Activated naive CD8-positive, alpha-beta T cell treated with anti-CD3 and anti-CD28 coated beads, Interleukin-2, amount 10 ng/mL, durations not matched to agents 7 days and 5 days (primary cell): ENCODE results near the gene KIF13A. TPM values are rescaled to one million over a fixed set of nuclear protein-coding genes. Genes with fewer than 3 reads are reported as not detected.
A peak's percentile ranks its signal among the peaks of the same experiment; 100 is the strongest.
"Not testable (repeated sequence)": the region's sequence is repeated elsewhere in the genome, so short reads cannot be mapped to it uniquely, and the experiment has no call there.

Experiments used
- ATAC-seq: fragments of 150-1000 bp; cut with Tn5 transposase; one replicate; pipeline ENCODE4 v1.10.0; 2021; ENCODE audit warnings: low read depth, moderate library complexity
- POLR2A ChIA-PET: fragments of 350-600 bp; sonication (Branson Sonifier 250); formaldehyde crosslinking; loops from one replicate; lab custom pipeline; 2021; ENCODE audit warnings: antibody characterized with exemption; lab: Charles Lee
- DNase-seq: peaks from one replicate; pipeline ENCODE4 v3.0.0; 2021
- H3K27ac Mint-ChIP-seq: one replicate; pipeline ENCODE4 v1.8.0; 2022; ENCODE audit warnings: mild to moderate bottlenecking, mixed read lengths
- H3K27me3 Mint-ChIP-seq: one replicate; pipeline ENCODE4 v1.8.0; 2022; ENCODE audit warnings: mild to moderate bottlenecking, moderate library complexity, mixed read lengths
- H3K36me3 Mint-ChIP-seq: one replicate; pipeline ENCODE4 v1.8.0; 2021; ENCODE audit warnings: mild to moderate bottlenecking, mixed read lengths
- H3K4me1 Mint-ChIP-seq: one replicate; pipeline ENCODE4 v1.8.0; 2021; ENCODE audit warnings: mixed read lengths
- H3K4me3 Mint-ChIP-seq: one replicate; pipeline ENCODE4 v1.8.0; 2022; ENCODE audit warnings: mild to moderate bottlenecking, moderate library complexity, mixed read lengths
- H3K9me3 Mint-ChIP-seq: one replicate; pipeline ENCODE4 v1.8.0; 2021; ENCODE audit warnings: mixed read lengths
- total RNA-seq, 2 experiments: library from RNA; stranded (reverse); gene quantifications; one replicate each; pipeline ENCODE4 v1.2.3, GENCODE V29; 2021

The KIF13A gene
- total RNA-seq, 2 experiments from 2014 or later: 0.30 to 0.54 TPM

DNA sequence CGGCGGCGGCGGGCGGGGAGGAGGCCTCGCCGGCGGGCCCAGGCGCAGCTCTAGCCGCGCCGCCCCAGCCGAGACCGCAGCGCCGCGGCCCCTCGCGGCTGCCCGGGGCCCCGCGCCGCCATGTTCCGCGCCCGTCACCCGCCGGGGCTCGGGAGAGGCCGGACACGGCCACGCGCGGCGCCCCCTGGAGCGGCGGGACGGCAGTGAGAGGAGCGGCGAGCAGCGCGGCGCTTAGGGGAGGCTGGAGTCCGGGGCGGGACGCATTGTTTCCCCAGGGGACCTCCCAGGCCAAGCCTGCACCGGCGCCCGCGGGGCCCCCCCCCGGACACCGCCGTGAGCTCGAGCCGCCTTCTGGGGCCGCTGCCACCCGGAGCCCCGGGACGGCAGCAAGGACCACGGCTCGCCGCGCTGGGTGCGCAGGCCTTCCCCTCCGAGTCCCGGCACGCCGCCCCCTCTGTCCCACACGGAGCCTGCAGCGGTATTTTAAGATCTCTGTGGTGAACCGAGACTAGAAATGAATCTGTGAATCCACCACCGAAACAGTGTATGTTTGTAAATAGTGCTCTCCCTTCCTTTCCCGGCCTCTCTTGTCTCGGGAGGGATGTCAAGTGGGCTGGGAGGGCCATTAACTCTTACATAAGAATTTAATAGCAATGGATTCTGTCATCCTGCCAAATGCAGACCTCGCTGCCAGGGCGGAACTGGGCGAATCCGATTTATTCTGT is 424 bp upstream of the KIF13A start:
- Mint-ChIP-seq H3K4me1 (peaks cover 7% of the 10 kb centered on the region), H3K9me3 (no peaks in the 10 kb centered on the region), H3K4me3 (peak overlapping the region; percentile 83), H3K27me3 (peaks cover 55% of the 10 kb centered on the region), H3K36me3 (no peaks in the 10 kb centered on the region), H3K27ac (no peak overlapping the region)
- ATAC-seq: peak; percentile 66
- POLR2A ChIA-PET: no interaction called here
- peak; percentile 58 for DNase-seq

DNA sequence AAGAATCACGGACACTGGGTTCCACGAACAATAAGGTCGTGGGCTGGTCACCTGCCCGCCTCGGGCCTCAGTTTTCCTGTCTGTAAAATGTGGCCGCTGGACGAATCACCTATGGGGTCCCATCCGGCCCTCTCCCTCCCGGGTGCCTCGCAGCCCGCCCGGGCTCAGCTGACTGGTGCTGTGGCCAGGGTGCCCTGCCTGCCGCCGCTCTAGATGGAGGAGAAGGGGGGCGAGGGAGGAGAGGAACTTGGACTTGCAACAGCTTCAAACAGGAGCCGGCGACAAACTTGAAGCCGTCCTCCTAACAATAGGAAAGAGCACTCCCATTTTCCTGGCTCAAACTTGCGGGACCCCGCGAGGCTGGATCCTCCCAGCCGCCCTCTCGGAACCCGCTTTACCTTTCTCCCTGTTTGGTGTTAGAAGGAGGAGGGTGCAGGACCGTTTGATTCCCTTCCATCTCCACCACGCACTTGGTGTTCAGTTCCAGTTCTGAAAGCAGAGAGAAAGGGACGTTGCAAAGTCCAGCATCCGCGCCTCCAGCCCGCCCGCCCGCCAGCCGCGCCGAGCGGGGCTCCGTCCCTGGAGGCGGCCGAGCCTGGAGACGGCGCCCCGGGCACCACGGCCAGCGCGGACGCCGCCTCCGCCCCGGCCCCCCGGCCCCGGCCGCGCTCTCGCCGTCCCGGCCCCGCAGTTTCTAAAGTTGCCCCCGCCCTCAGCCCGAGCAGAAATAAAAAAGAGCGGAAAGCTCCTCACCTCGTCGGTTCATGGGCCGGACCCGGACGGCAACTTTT is 584 bp downstream of the KIF13A start:
- H3K4me1 Mint-ChIP-seq: peaks cover 7% of the 10 kb centered on the region
- POLR2A ChIA-PET: no interaction called here
- H3K36me3 Mint-ChIP-seq: no peaks in the 10 kb centered on the region
- peak; percentile 27 for ATAC-seq
- no peak overlapping the region for H3K27ac Mint-ChIP-seq
- DNase-seq: peak; percentile 37
- H3K4me3 Mint-ChIP-seq: peak overlapping the region; percentile 55
- H3K9me3 Mint-ChIP-seq: no peaks in the 10 kb centered on the region
- H3K27me3 Mint-ChIP-seq: peaks cover 55% of the 10 kb centered on the region

DNA sequence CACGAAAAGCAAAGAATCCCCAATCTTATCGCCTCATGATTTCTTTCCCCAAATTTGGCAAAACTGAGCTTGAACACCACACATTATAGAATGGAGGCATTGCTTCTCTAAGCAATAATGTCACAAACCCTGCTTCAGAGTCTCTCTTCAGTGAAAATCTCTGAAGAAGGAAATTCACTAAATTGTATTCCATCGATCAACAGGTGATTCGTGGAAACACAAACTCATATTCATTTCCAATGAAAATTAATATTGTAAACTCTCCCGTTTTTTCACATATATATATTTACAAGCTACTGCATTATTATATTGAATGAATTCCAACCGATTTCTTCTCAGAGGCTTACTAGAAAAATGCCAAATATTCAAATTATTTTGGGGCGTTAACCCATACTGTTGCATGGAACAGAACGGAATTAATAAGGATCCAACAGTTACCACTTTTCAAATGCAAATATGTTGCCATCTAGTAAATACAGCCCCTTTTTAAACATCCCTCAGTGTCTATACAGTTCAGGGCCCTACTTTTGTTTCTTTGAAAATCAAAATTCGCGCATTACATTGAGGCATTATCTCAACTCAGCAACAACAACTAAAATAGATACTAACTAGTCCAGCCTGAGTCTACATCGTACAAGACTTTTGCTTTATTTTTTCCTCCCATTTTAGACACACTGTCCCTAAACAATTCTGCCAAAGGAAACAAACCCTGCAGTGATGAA is 1.3 kb downstream of the KIF13A start:
- H3K4me1 Mint-ChIP-seq: peaks cover 7% of the 10 kb centered on the region
- POLR2A ChIA-PET: no interaction called here
- H3K27me3 Mint-ChIP-seq: peaks cover 58% of the 10 kb centered on the region
- no peaks in the 10 kb centered on the region for H3K36me3 Mint-ChIP-seq
- no peaks in the 10 kb centered on the region for H3K9me3 Mint-ChIP-seq
- no peak overlapping the region for H3K4me3 Mint-ChIP-seq
- no peak for ATAC-seq
- H3K27ac Mint-ChIP-seq: no peak overlapping the region
- DNase-seq: no peak

DNA sequence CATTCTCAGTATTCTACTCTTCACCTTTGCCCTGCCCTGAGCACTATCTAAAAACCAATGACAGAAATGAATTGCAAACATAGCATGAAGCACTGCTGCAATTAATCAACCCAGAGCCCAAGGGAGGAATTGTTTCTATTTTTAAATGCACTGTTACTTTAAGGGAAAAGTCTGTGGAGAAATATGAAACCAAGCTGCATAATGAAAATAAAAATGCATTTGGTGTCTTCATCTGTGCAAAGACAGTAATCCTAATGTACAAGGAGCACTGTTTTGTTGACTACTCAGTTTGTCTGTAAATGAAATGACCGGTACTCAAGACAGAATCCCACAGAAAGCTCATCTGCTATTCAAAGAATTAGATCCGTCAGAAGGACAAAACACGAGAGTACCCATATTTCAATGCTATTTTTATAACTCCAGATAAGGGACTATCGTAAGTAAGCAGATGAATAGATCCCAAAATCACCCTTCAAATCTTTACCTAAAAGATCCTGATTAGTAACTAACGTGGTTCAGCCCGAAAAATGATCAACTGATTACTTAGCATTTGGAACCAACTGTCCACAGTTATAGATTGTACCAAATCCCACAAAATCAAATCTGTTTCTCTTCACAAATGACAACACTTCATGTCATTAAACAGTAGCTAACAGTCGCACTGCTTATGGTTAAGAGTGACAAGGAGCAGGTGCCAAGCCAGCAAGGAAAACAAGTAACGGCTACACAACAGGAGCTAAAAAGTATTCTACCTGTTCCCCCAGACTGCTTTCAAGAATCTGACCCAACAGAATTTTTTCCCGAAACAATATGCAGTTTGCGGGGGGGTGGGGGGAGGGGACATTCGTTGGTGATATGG is 2.4 kb downstream of the KIF13A start:
- Mint-ChIP-seq H3K27me3 (peaks cover 59% of the 10 kb centered on the region), H3K27ac (no peak overlapping the region), H3K36me3 (no peaks in the 10 kb centered on the region), H3K4me3 (no peak overlapping the region), H3K9me3 (no peaks in the 10 kb centered on the region), H3K4me1 (peaks cover 7% of the 10 kb centered on the region)
- DNase-seq (no peak), ATAC-seq (no peak)
- POLR2A ChIA-PET: interaction anchor here (0.6 kb wide), 1 partner anchor 10 kb away, joined by 5 read pairs; no protein-coding TSS in a partner anchor

DNA sequence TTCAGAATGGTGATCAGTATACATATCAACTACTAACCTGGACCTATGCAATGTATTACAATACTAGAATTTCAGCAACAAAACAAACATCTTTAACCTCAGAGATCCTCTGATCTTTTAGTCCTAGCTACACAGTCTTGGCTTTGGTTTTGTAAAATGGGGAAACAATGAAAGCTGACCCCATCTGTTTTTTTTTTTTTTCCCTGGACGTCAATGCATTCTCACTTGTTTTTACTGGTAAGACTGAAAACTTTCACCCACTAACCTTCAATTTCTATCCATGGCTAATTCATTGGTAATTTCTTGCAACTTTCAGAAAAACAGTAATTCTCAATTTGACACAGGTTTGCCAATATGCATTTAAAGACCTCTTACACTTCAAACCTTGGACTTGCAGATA is 3.0 kb downstream of the KIF13A start:
- no peak for DNase-seq
- Mint-ChIP-seq H3K4me1 (peaks cover 7% of the 10 kb centered on the region), H3K36me3 (no peaks in the 10 kb centered on the region), H3K27ac (no peak overlapping the region), H3K27me3 (peaks cover 57% of the 10 kb centered on the region), H3K9me3 (no peaks in the 10 kb centered on the region), H3K4me3 (no peak overlapping the region)
- no peak for ATAC-seq
- POLR2A ChIA-PET: no interaction called here

DNA sequence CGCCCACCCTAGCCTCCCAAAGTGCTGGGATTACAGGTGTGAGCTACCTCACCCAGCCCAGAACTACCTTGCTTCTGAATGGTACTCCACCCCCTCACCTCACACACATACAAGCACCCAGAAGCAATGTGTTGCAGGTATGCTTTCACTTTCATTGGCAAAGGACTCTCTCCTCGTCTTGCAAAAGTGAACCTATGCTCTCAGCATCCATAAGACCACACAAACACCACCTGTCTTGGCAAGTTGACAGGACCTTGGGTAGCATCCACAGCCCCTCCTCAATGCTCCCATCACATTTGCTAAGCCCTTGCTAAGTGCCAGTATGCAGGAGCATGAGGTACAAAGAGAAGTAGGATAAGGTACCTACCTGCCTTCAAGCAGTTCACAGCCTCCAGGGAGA is 3.7 kb downstream of the KIF13A start:
- Mint-ChIP-seq H3K4me1 (peaks cover 7% of the 10 kb centered on the region), H3K36me3 (no peaks in the 10 kb centered on the region), H3K4me3 (no peak overlapping the region), H3K9me3 (no peaks in the 10 kb centered on the region), H3K27me3 (peaks cover 52% of the 10 kb centered on the region), H3K27ac (no peak overlapping the region)
- no peak for DNase-seq
- ATAC-seq: no peak
- POLR2A ChIA-PET: no interaction called here

DNA sequence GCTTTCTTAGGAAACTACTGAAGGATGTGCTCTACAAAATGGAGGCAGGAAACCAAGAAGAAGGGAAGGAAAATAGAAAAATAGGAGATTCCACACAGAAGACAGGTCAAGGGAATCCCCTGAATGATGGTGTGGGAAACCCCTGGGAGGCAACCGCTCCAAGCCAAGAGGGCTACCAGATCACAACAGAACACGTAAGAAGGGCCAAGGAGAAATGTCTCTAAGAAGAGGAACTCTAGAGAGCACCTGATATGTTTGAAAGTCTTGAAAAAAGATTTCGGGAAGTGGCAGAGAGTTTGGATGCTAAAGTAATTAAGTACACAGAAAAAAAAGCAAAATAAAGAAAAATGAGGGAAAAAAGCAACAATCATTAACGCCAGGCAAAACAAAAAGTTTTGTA is 7.1 kb downstream of the KIF13A start:
- ATAC-seq: no peak
- H3K27me3 Mint-ChIP-seq: peaks cover 42% of the 10 kb centered on the region

DNA sequence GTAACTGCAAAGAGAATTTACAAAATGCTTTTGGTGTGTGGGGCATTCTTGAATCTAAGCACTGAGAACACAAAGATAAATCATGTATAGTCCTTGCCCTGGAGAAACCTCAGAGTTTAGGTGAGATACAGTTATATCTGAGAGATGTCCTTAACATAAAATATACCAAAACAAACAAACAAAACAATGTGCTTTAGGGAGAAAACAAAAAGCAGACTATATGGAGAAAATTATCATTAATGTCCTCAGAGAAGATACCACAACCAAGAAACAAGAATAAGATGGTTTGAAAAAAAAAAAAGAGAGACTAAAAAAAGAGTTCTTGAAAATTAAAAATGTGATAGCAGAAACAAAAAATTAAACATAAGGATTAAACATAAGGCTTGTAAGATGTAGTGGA is 8.0 kb downstream of the KIF13A start:
- no peak for ATAC-seq
- peaks cover 34% of the 10 kb centered on the region for H3K27me3 Mint-ChIP-seq

More for the DNA sequence above, 7.1 kb downstream of the KIF13A start:
- H3K9me3 Mint-ChIP-seq: no peaks in the 10 kb centered on the region
- DNase-seq: no peak
- POLR2A ChIA-PET: no interaction called here
- no peak overlapping the region for H3K4me3 Mint-ChIP-seq
- no peak overlapping the region for H3K27ac Mint-ChIP-seq
- no peaks in the 10 kb centered on the region for H3K36me3 Mint-ChIP-seq
- no peaks in the 10 kb centered on the region for H3K4me1 Mint-ChIP-seq

DNA sequence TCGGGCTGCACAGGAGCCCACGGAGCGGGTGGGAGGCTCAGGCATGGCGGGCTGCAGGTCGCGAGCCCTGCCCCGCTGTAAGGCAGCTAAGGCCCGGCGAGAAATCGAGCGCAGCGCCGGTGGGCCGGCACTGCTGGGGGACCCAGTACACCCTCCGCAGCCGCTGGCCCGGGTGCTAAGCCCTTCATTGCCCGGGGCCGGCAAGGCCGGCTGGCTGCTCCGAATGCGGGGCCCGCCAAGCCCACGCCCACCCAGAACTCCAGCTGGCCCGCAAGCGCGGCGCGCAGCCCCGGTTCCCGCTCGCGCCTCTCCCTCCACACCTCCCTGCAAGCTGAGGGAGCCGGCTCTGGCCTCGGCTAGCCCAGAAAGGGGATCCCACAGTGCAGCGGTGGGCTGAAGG is 11.2 kb downstream of the KIF13A start:
- H3K27me3 Mint-ChIP-seq: peaks cover 37% of the 10 kb centered on the region
- H3K36me3 Mint-ChIP-seq, H3K27ac Mint-ChIP-seq, H3K4me1 Mint-ChIP-seq, POLR2A ChIA-PET, H3K4me3 Mint-ChIP-seq, ATAC-seq, DNase-seq, H3K9me3 Mint-ChIP-seq: not testable (repeated sequence)

More for the DNA sequence above, 8.0 kb downstream of the KIF13A start:
- Mint-ChIP-seq H3K4me3 (no peak overlapping the region), H3K9me3 (no peaks in the 10 kb centered on the region), H3K4me1 (no peaks in the 10 kb centered on the region), H3K36me3 (no peaks in the 10 kb centered on the region), H3K27ac (no peak overlapping the region)
- no peak for DNase-seq
- POLR2A ChIA-PET: no interaction called here

DNA sequence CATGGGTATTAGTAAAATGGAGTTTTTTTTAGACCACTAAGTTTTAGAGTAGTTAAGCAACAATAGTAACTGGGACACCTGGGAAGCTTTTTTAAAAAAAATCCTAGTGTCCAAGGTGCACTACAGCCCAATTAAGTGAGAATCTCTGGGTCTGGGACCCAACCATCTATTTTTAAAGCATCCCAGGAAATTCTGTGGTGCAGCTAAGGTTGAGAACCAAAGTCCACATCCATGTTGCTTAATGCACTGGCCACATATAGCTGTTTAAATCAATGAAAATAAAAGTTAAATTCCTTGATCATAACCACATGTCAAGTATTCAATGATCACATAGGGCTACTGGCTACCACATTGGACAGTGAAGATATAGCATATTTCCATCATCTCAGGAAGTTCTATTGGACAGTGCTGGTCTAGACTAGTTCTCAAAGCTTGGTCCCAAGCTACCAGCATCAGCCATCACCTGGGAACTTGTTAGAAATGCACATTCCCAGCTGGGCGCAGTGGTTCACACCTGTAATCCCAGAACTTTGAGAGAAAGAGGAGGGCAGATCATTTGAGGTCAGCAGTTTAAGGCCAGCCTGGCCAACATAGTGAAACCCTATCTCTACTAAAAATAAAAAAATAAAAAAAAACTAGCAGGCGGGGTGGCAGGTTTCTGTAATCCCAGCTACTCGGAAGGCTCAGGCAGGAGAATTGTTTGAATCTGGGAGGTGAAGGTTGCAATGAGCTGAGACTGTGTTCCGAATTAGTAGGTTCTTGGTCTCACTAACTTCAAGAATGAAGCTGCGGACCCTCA is 12.7 kb downstream of the KIF13A start:
- no peaks in the 10 kb centered on the region for H3K4me1 Mint-ChIP-seq
- no peaks in the 10 kb centered on the region for H3K36me3 Mint-ChIP-seq
- no peak for ATAC-seq
- H3K4me3 Mint-ChIP-seq: no peak overlapping the region
- H3K9me3 Mint-ChIP-seq: no peaks in the 10 kb centered on the region
- peaks cover 27% of the 10 kb centered on the region for H3K27me3 Mint-ChIP-seq
- H3K27ac Mint-ChIP-seq: no peak overlapping the region
- POLR2A ChIA-PET: interaction anchor here (0.6 kb wide), 1 partner anchor 10 kb away, joined by 5 read pairs; no protein-coding TSS in a partner anchor
- no peak for DNase-seq

DNA sequence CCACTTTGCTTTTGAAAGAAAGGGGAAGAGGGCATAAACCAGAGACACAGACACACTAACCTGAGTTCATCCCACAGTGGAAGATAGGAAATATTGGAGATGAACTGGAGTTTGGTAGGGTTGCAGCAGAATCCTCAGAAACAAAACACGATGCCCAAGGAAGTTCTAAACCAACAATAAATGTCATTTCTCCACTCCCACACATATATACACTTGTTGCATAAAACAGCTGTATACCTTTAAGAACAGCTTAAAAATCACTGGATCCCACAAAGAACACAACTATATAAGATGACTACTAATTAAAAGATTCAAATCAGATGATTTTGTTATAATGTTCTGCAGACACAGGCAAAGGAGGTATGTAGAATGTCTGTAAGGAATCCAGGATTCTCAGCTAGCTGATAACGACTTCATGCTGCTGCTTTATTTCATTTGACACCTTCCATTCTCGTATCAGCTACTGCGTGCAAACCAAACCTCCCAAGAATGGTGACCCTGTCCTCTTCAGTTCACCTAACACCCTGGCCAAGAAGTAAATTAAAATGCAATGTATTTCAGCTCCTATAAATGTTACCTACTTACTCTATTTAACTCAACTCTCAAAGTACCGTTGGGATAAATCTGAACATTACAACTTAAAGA is 14.3 kb downstream of the KIF13A start:
- no peak overlapping the region for H3K4me3 Mint-ChIP-seq
- POLR2A ChIA-PET: no interaction called here

More for the DNA sequence above, 14.3 kb downstream of the KIF13A start:
- DNase-seq: no peak
- Mint-ChIP-seq H3K4me1 (no peaks in the 10 kb centered on the region), H3K27me3 (peaks cover 20% of the 10 kb centered on the region), H3K9me3 (no peaks in the 10 kb centered on the region), H3K36me3 (no peaks in the 10 kb centered on the region), H3K27ac (no peak overlapping the region)
- no peak for ATAC-seq
